H1 (cell line): ENCODE data around the gene PRMT9. TPM values are rescaled to one million over a fixed set of nuclear protein-coding genes. Genes with fewer than 3 reads are reported as not detected.

ENCODE experiments used
- CTCF ChIA-PET: fragments of 300-600 bp; sonication (Branson Sonifier 250); formaldehyde crosslinking; loops from one replicate; lab custom pipeline; 2021; ENCODE audit not compliant: partially characterized antibody; lab: Charles Lee
- POLR2A ChIA-PET: fragments of 300-600 bp; sonication (Branson Sonifier 250); formaldehyde crosslinking; loops from one replicate; lab custom pipeline; 2021; ENCODE audit warnings: inconsistent platforms; ENCODE audit not compliant: partially characterized antibody; lab: Charles Lee
- DNase-seq, 2 experiments: peaks; one replicate each; pipeline versions ENCODE4 v3.0.0 to v3.0.0-alpha.2; 2010 to 2022; ENCODE audit warnings: low spot score in 2 of 2, low read depth in 1 of 2, mixed read lengths in 1 of 2
- FAIRE-seq: peaks from 2 replicates; lab custom pipeline; 2011; peaks lifted over from hg19 to GRCh38; lab: Jason Lieb, UNC
- H2AFZ ChIP-seq: 2 replicates; pipeline ENCODE4 v1.8.1; 2012; ENCODE audit warnings: low read length, inconsistent platforms
- H2AK5ac ChIP-seq: 2 replicates; pipeline ENCODE4 v1.6.1; 2013; ENCODE audit warnings: low read depth, low read length
- H2BK120ac ChIP-seq: replicated peaks from 2 replicates; pipeline ENCODE3; 2013; ENCODE audit warnings: low read depth, low read length, inconsistent platforms
- H2BK12ac ChIP-seq: 2 replicates; pipeline ENCODE4 v1.6.1; 2013; ENCODE audit warnings: low read depth, low read length
- H2BK15ac ChIP-seq: 2 replicates; pipeline ENCODE4 v1.6.1; 2013; ENCODE audit warnings: low read length
- H2BK20ac ChIP-seq: 2 replicates; pipeline ENCODE4 v1.6.1; 2013; ENCODE audit warnings: low read length
- H2BK5ac ChIP-seq: 2 replicates; pipeline ENCODE4 v1.6.1; 2013; ENCODE audit warnings: low read depth, low read length
- H3K14ac ChIP-seq: 2 replicates; pipeline ENCODE4 v1.6.1; 2013; ENCODE audit warnings: inconsistent platforms; ENCODE audit not compliant: insufficient read length
- H3K18ac ChIP-seq: 2 replicates; pipeline ENCODE4 v1.6.1; 2013; ENCODE audit warnings: low read length; ENCODE audit errors: extremely low read depth
- H3K23ac ChIP-seq: 2 replicates; pipeline ENCODE4 v1.6.1; 2013; ENCODE audit warnings: inconsistent platforms; ENCODE audit not compliant: insufficient read length
- H3K23me2 ChIP-seq: 2 replicates; pipeline ENCODE4 v1.6.1; 2013; ENCODE audit warnings: low read depth, low read length
- H3K27ac ChIP-seq: 2 replicates; pipeline ENCODE4 v1.6.1; 2011; ENCODE audit warnings: low read depth, low read length, inconsistent platforms
- H3K27me3 ChIP-seq, 4 experiments: replicated peaks in 1 of 4; 1 replicate in 1 of 4; 2 replicates in 3 of 4; pipeline versions ENCODE4 v1.6.1 to v1.8.1; 2011 to 2013; ENCODE audit warnings: low read length in 3 of 4, mild to moderate bottlenecking in 3 of 4, inconsistent platforms in 2 of 4, mixed read lengths in 2 of 4, moderate library complexity in 1 of 4; ENCODE audit not compliant: control insufficient read depth in 3 of 4, insufficient read depth in 3 of 4; ENCODE audit errors: extremely low read depth in 1 of 4
- H3K36me3 ChIP-seq, 4 experiments: 2 replicates each; pipeline versions ENCODE4 v1.6.1 to v1.8.1; 2011 to 2013; ENCODE audit warnings: mild to moderate bottlenecking in 4 of 4, low read length in 3 of 4, moderate library complexity in 2 of 4, control low read depth in 1 of 4, inconsistent platforms in 1 of 4; ENCODE audit not compliant: insufficient read depth in 4 of 4, control insufficient read depth in 2 of 4
- H3K4ac ChIP-seq: replicated peaks from 2 replicates; pipeline ENCODE3; 2013; ENCODE audit warnings: low read length, low read depth, mixed read lengths, inconsistent platforms; ENCODE audit not compliant: insufficient read length
- H3K4me1 ChIP-seq, 4 experiments: replicated peaks in 1 of 4; 1 replicate in 1 of 4; 2 replicates in 3 of 4; pipeline versions ENCODE4 v1.6.1 to v1.8.1; 2011 to 2013; ENCODE audit warnings: low read length in 3 of 4, inconsistent platforms in 2 of 4, mixed read lengths in 1 of 4; ENCODE audit not compliant: insufficient read depth in 4 of 4, control insufficient read depth in 3 of 4
- H3K4me2 ChIP-seq, 2 experiments: 2 replicates each; pipeline versions ENCODE4 v1.6.1 to v1.8.1; 2011 to 2013; ENCODE audit warnings: low read depth in 2 of 2, low read length in 2 of 2, control low read depth in 1 of 2, inconsistent platforms in 1 of 2, mild to moderate bottlenecking in 1 of 2; ENCODE audit not compliant: insufficient read depth in 1 of 2
- H3K4me3 ChIP-seq, 4 experiments: fragments of 200-600, 300-600 bp in 1 of 4; sonication (generic), shearing (Covaris generic), sonication (Bioruptor Twin) in 1 of 4; 2 replicates each; pipeline versions ENCODE4 v1.5.1 to v1.8.1; 2011 to 2016; ENCODE audit warnings: low read length in 4 of 4, low read depth in 3 of 4, control low read depth in 2 of 4, inconsistent platforms in 2 of 4, mild to moderate bottlenecking in 2 of 4, mixed read lengths in 1 of 4, moderate library complexity in 1 of 4; ENCODE audit not compliant: insufficient read depth in 2 of 4; ENCODE audit errors: extremely low read depth in 1 of 4
- H3K56ac ChIP-seq: replicated peaks from 2 replicates; pipeline ENCODE3; 2013; ENCODE audit warnings: low read depth, mild to moderate bottlenecking, mixed read lengths, low read length, inconsistent platforms; ENCODE audit not compliant: insufficient read length
- H3K79me1 ChIP-seq: 2 replicates; pipeline ENCODE4 v1.6.1; 2013; ENCODE audit warnings: low read depth, low read length, control low read depth
- H3K79me2 ChIP-seq, 2 experiments: 2 replicates each; pipeline versions ENCODE4 v1.6.1 to v1.8.1; 2012 to 2013; ENCODE audit warnings: low read length in 2 of 2, mild to moderate bottlenecking in 2 of 2, inconsistent platforms in 1 of 2; ENCODE audit not compliant: insufficient read depth in 2 of 2, control insufficient read depth in 1 of 2
- H3K9ac ChIP-seq, 4 experiments: replicated peaks in 1 of 4; 1 replicate in 1 of 4; 2 replicates in 3 of 4; pipeline versions ENCODE4 v1.6.1 to v1.8.1; 2011 to 2013; ENCODE audit warnings: low read depth in 3 of 4, low read length in 3 of 4, control low read depth in 2 of 4, mild to moderate bottlenecking in 2 of 4, moderate library complexity in 2 of 4, inconsistent platforms in 1 of 4; ENCODE audit errors: extremely low read depth in 1 of 4
- H3K9me3 ChIP-seq, 2 experiments: 2 replicates each; pipeline versions ENCODE4 v1.6.1 to v1.8.1; 2012 to 2013; ENCODE audit warnings: mild to moderate bottlenecking in 2 of 2, moderate library complexity in 2 of 2, control low read depth in 1 of 2, inconsistent platforms in 1 of 2, low read depth in 1 of 2, low read length in 1 of 2, mixed read lengths in 1 of 2; ENCODE audit not compliant: insufficient read depth in 2 of 2
- H4K20me1 ChIP-seq, 2 experiments: replicated peaks in 1 of 2; 2 replicates each; pipeline versions ENCODE3 to v1.8.1; 2011 to 2013; ENCODE audit warnings: inconsistent platforms in 2 of 2, low read length in 2 of 2, mild to moderate bottlenecking in 1 of 2; ENCODE audit not compliant: insufficient read depth in 2 of 2, control insufficient read depth in 1 of 2
- H4K5ac ChIP-seq: 2 replicates; pipeline ENCODE4 v1.6.1; 2013; ENCODE audit warnings: low read length, low read depth, mixed read lengths, inconsistent platforms; ENCODE audit not compliant: insufficient read length
- H4K8ac ChIP-seq: 2 replicates; pipeline ENCODE4 v1.8.0; 2013; ENCODE audit warnings: mild to moderate bottlenecking, moderate library complexity, low read length, inconsistent platforms; ENCODE audit not compliant: insufficient read depth; ENCODE audit errors: extremely low read depth
- H4K91ac ChIP-seq: replicated peaks from 2 replicates; pipeline ENCODE3; 2013; ENCODE audit warnings: low read length, mixed read lengths, inconsistent platforms; ENCODE audit not compliant: insufficient read length
- CBX5 ChIP-seq: fragments of 300-800, 300-1000 bp; sonication (generic); IDR thresholded peaks from 2 replicates; pipeline ENCODE4 v1.7.1; 2016; ENCODE audit warnings: antibody characterized with exemption, low read length, low read depth
- HDAC2 ChIP-seq, 2 experiments: fragments of 300-600 bp in 1 of 2; sonication (generic) in 1 of 2; IDR thresholded peaks; 2 replicates each; pipeline ENCODE4 v1.6.1; 2011 to 2012; ENCODE audit warnings: low read depth in 2 of 2, low read length in 2 of 2, mild to moderate bottlenecking in 2 of 2, moderate library complexity in 2 of 2, borderline replicate concordance in 1 of 2, inconsistent platforms in 1 of 2
- MAFK ChIP-seq: IDR thresholded peaks from 2 replicates; pipeline ENCODE4 v1.6.1; 2012; ENCODE audit warnings: low read depth, mild to moderate bottlenecking, improper control_type of control experiment, low read length
- NRF1 ChIP-seq: IDR thresholded peaks from 2 replicates; pipeline ENCODE4 v1.6.1; 2011; ENCODE audit warnings: mild to moderate bottlenecking, low read depth, low read length, improper control_type of control experiment
- USF2 ChIP-seq: IDR thresholded peaks from 2 replicates; pipeline ENCODE4 v1.6.1; 2011; ENCODE audit warnings: low read length, improper control_type of control experiment
- YY1 ChIP-seq: IDR thresholded peaks from 2 replicates; pipeline ENCODE4 v1.6.1; 2011; ENCODE audit warnings: low read depth, mild to moderate bottlenecking, low read length
- WGBS, 2 experiments: shearing (Covaris generic) in 1 of 2; methylation state at CpG; one replicate each; pipeline versions ENCODE4 v1.1.6 to v1.1.7; 2013 to 2015; ENCODE audit warnings: low lambda C conversion rate in 2 of 2, mixed read lengths in 2 of 2, inconsistent platforms in 1 of 2, low coverage in 1 of 2, missing lambda C conversion rate in 1 of 2; ENCODE audit not compliant: insufficient replicate concordance in 2 of 2, insufficient coverage in 1 of 2, insufficient read length in 1 of 2; ENCODE audit errors: extremely low coverage in 1 of 2, missing lambda C conversion rate in 1 of 2; 5-methylcytosine and 5-hydroxymethylcytosine counted together
- polyA plus RNA-seq, 7 experiments: library from polyadenylated mRNA; depleted of rRNA in 3 of 7; stranded (reverse) in 5 of 7; unstranded in 2 of 7; fragments of >200 nt in 5 of 7; fragments of 200-250 nt in 2 of 7; gene quantifications; 1 replicate in 5 of 7; 2 replicates in 1 of 7; 4 replicates in 1 of 7; pipeline versions ENCODE4 v1.2.1 to v1.2.3, GENCODE V29; 2011 to 2013; ENCODE audit warnings: missing spikeins in 2 of 7, mixed read lengths in 2 of 7
- total RNA-seq: library from RNA; stranded (reverse); fragmentation: NEBNext Ultra II Directional; extraction: Animal tissue kit (Norgen Biotek cat#: 25700); gene quantifications from 2 replicates; pipeline ENCODE4 v1.2.1, GENCODE V29; 2021

Gene PRMT9
- total and polyA plus RNA-seq, 2 of the 8 experiments (the other 6 are each of a cell fraction or from before 2014, with no cell fraction given), result 3.8 to 9.6 TPM

DNA sequence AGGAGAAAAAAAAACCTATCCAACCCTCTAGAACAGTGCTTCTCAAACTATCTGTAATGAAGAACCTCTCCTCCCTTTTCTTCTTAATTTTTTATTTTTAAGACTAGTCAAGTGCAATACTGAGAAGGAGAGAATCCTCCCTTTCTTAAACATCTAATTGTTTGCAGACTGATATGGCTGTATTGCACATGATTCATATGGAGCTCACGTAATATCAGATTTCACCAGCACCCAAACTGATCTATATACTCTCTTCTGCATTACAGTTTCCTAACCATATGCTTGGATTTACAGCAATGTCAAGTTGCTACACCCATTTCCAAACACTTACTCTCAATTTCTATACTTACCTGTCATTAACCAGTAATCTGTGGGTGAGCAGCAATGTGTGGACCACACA, 9.5 kb downstream of the PRMT9 start:
- H2BK15ac ChIP-seq, result no peak overlapping the region
- ChIA-PET CTCF (interaction anchor here (0.7 to 1.8 kb wide), 4 partner anchors 9 to 192 kb away, joined by 3 to 6 read pairs (median 3); no protein-coding TSS in a partner anchor), POLR2A (interaction anchor here (1.7 kb wide), 1 partner anchor 10 kb away, joined by 6 read pairs; the partner anchor contains the start of gene PRMT9)
- H4K20me1 ChIP-seq, result no peaks in the 10 kb centered on the region
- 83% methylated on average over 1 of the region's 1 CpG; no CpG with 5 or more reads in 1 of the 2 experiments for WGBS, 2 experiments
- H2BK120ac ChIP-seq, result no peak overlapping the region
- H3K56ac ChIP-seq, result no peak overlapping the region
- H4K8ac ChIP-seq, result no peak overlapping the region
- no peaks in the 10 kb centered on the region for H3K23me2 ChIP-seq
- H3K36me3 ChIP-seq, result peaks cover 0 to 8% (median 3%) of the 10 kb centered on the region in 4 experiments; a peak in 3 of 8 replicates
- no peak overlapping the region for H2BK5ac ChIP-seq
- no peak overlapping the region for H3K9ac ChIP-seq
- no peaks in the 10 kb centered on the region for H3K27me3 ChIP-seq
- no peak overlapping the region for H3K27ac ChIP-seq
- no peak overlapping the region for H4K91ac ChIP-seq
- no peak overlapping the region for H3K4me3 ChIP-seq
- H3K14ac ChIP-seq, result no peak overlapping the region
- no peak overlapping the region for H3K4me2 ChIP-seq
- no peak overlapping the region for H2AFZ ChIP-seq
- no peak for TF ChIP-seq CBX5
- TF ChIP-seq USF2, result no peak
- TF ChIP-seq YY1, result no peak
- TF ChIP-seq MAFK, result no peak
- no peak for TF ChIP-seq NRF1
- TF ChIP-seq HDAC2 (IDR thresholded peaks at IDR 0.05; ENCODE audit: borderline replicate concordance in 1 of 2, low read depth in 2 of 2, low read length in 2 of 2), result no peak
- DNase-seq, result no peak
- H2BK12ac ChIP-seq, result no peak overlapping the region
- H3K18ac ChIP-seq, result no peak overlapping the region
- FAIRE-seq, result no peak
- H3K9me3 ChIP-seq, result no peaks in the 10 kb centered on the region
- H3K4me1 ChIP-seq, result no peaks in the 10 kb centered on the region
- H4K5ac ChIP-seq, result no peak overlapping the region
- H3K79me1 ChIP-seq, result no peaks in the 10 kb centered on the region; the same call in 1 of the 2 replicates
- H3K79me2 ChIP-seq, result peaks cover 0 to 8% of the 10 kb centered on the region in 2 experiments; a peak in 1 of 4 replicates
- no peak overlapping the region for H3K23ac ChIP-seq
- no peak overlapping the region for H3K4ac ChIP-seq
- H2BK20ac ChIP-seq, result no peak overlapping the region
- H2AK5ac ChIP-seq, result no peak overlapping the region
